Measurements from ENCODE around the gene GLYATL1B.
"Not testable (repeated sequence)": the region's sequence is repeated elsewhere in the genome, so short reads cannot be mapped to it uniquely, and the experiment has no call there.

GLYATL1B gene

DNA sequence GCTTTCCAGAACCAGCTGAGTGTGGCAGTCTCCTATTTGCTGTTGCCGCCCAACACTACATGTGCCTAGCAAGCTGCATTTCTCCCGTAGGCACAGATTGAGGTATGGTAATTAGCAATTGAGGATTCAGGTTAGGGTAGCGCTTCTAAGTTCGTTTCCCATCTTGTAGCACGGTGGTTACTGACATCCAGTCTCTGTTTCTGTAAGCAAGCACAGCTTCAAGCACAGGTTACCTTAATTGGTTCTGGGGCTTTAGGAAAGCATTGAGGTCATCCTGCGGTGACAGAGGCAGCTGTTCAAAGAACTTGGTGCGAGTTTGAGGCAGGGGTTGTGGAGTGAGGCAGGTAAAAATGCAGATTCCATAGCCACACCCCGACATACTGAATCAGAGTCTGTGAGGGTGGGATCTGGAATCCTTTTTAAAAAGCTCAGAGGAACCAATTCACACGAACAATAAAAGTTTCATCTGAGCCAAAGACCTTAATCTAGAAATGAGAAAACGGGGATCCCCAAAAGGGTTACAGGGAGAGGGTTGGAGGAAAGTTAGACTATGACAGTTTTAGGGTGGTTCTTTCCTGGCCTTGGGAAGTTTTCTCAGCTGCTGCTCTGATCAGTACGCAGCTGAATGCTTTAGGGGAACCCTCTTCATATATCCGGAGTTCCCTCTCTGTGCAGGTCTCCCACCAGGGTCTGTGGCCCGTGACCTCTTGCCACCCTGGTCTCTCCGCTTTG, 21.9 kb upstream of the GLYATL1B start:
- H2AFZ ChIP-seq (ENCODE audit: low read length, unreplicated experiment); H3K4me1 ChIP-seq (ENCODE audit: control insufficient read depth, insufficient read depth, low read length, unreplicated experiment); H3K36me3 ChIP-seq (ENCODE audit: insufficient read depth, low read length); H3K79me2 ChIP-seq (ENCODE audit: control insufficient read depth, insufficient read depth, low read length, unreplicated experiment); H3K4me3 ChIP-seq (ENCODE audit: low read depth, low read length); H3K27ac ChIP-seq (ENCODE audit: low read depth, low read length): not testable (repeated sequence)
- H3K27me3 ChIP-seq (ENCODE audit: insufficient read depth, low read length) = peaks cover 91% of the 10 kb centered on the region

DNA sequence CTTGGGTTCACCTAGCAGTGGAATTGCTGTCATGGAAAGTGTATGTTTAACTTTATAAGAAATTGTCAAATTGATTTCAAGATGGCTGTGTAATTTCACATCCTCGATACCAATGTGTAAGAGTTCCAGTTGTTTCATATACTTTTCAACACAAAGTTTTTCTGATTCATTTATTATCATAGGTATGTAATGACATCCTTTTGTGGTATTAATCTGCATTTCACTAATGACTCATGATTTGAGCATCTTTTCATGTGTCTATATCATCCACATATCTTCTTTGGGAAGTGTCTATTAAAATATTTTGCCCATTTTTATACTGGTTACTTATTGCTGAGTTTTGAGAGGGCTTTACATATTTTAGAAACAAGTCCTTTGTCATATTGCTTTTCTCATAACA, 17.0 kb upstream of the GLYATL1B start:
- Histone ChIP-seq H3K27ac (ENCODE audit: low read depth, low read length) (no peak overlapping the region), H3K27me3 (ENCODE audit: insufficient read depth, low read length) (peaks cover 91% of the 10 kb centered on the region), H3K36me3 (ENCODE audit: insufficient read depth, low read length) (no peaks in the 10 kb centered on the region), H3K4me3 (ENCODE audit: low read depth, low read length) (no peak overlapping the region), H3K79me2 (ENCODE audit: control insufficient read depth, insufficient read depth, low read length, unreplicated experiment) (no peaks in the 10 kb centered on the region), H3K4me1 (ENCODE audit: control insufficient read depth, insufficient read depth, low read length, unreplicated experiment) (no peaks in the 10 kb centered on the region), H2AFZ (ENCODE audit: low read length, unreplicated experiment) (no peak overlapping the region)

DNA sequence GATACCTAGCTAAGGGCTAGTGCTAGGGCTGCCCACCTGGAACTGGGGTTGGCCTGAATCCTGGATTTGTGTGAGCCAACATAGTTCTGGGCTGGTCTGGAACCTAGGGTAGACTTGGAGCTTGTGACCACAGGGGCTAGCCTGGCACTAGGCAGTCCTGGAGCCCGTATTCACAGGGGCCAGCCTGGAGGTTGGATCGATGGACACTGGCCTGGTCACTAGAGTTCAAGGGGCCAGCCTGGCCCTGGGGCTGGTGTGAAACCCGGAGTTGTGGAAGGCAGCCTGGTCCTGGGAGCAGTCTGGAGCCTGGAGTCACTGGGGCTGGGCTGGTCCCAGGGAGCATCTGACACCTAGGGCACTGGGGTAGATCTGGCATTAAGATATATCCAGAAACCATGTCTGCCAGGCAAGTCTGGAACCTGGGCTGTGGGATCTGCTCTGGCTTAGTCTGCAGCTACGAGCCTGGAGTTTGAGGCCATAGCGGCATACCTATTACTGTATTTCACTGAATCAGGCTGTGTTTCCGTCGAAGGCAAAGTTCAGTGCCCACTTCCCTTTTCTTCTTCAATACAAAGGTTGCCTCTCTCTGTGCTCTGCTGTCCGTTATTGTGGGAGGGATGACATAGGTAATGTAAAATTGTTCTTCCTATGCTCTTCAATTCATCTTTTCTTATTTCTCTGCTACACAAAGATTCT, 9.1 kb upstream of the GLYATL1B start:
- Histone ChIP-seq H3K4me1 (ENCODE audit: control insufficient read depth, insufficient read depth, low read length, unreplicated experiment) (no peaks in the 10 kb centered on the region), H3K36me3 (ENCODE audit: insufficient read depth, low read length) (no peaks in the 10 kb centered on the region), H3K79me2 (ENCODE audit: control insufficient read depth, insufficient read depth, low read length, unreplicated experiment) (no peaks in the 10 kb centered on the region), H3K27ac (ENCODE audit: low read depth, low read length) (no peak overlapping the region), H2AFZ (ENCODE audit: low read length, unreplicated experiment) (no peak overlapping the region), H3K4me3 (ENCODE audit: low read depth, low read length) (no peak overlapping the region), H3K27me3 (ENCODE audit: insufficient read depth, low read length) (peaks cover 82% of the 10 kb centered on the region)

DNA sequence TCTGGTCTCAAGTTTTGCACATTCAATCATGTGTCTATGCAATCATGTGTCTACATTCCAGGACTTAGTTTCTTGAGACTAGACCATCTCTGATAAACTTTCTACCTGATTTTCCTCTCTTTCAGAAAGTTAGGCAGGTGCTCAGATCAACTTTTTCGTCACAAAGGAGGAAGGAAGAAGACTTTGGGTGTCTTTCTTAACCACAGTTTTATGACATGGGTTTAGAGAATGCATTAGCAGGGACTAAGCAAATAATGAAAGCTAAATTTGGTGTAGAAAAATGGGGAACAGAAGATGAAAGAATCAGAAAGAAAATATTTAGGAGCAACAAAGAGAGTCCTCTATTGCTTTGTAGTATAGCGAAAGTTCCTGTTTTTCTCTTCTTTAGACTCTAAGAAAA, 7.7 kb upstream of the GLYATL1B start:
- Histone ChIP-seq H3K79me2 (ENCODE audit: control insufficient read depth, insufficient read depth, low read length, unreplicated experiment) (no peaks in the 10 kb centered on the region), H3K36me3 (ENCODE audit: insufficient read depth, low read length) (no peaks in the 10 kb centered on the region), H2AFZ (ENCODE audit: low read length, unreplicated experiment) (no peak overlapping the region), H3K27me3 (ENCODE audit: insufficient read depth, low read length) (peaks cover 78% of the 10 kb centered on the region), H3K4me3 (ENCODE audit: low read depth, low read length) (no peak overlapping the region), H3K4me1 (ENCODE audit: control insufficient read depth, insufficient read depth, low read length, unreplicated experiment) (no peaks in the 10 kb centered on the region), H3K27ac (ENCODE audit: low read depth, low read length) (no peak overlapping the region)

DNA sequence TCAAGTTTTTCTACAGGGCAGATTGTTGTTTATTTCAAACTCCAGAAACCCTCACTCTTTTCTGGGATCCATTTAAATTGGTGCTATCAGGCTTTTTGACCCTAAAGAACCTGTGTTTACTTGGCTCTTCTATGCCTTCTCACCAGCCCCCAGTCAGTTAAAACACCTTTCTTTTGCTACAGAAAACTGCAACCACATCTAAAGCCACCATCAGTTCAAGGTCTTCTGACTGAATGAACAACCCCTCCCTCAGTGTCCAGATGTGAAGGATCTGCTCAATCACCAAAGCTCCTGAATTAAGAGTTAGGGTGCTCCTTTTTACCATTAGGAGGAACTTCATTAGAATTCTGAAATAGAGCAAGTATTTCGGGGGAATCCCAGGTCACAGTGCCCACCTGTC, 7.0 kb upstream of the GLYATL1B start:
- no peaks in the 10 kb centered on the region for H3K4me1 ChIP-seq (ENCODE audit: control insufficient read depth, insufficient read depth, low read length, unreplicated experiment)
- no peaks in the 10 kb centered on the region for H3K36me3 ChIP-seq (ENCODE audit: insufficient read depth, low read length)
- no peaks in the 10 kb centered on the region for H3K79me2 ChIP-seq (ENCODE audit: control insufficient read depth, insufficient read depth, low read length, unreplicated experiment)
- H3K27ac ChIP-seq (ENCODE audit: low read depth, low read length) = no peak overlapping the region
- no peak overlapping the region for H2AFZ ChIP-seq (ENCODE audit: low read length, unreplicated experiment)
- H3K27me3 ChIP-seq (ENCODE audit: insufficient read depth, low read length) = peaks cover 76% of the 10 kb centered on the region
- no peak overlapping the region for H3K4me3 ChIP-seq (ENCODE audit: low read depth, low read length)

DNA sequence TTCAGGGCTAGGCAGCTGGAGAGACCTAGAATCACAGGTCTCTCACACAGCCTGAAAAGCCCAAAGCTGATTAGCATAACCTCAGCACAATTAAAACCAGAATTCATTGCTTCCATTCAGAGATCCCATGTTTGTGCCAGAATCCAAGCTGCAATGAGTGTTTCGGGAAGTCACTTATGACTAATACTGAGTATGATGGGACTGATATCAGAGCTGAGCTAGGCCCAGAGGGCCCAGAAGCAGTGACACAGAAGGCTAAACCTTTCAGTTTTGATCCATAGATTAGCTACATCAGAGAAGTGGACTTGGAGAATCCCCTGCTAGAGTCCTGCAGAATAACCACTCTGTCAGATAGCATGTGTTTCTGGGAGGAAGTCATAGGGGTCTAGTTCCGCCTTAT, 5.7 kb upstream of the GLYATL1B start:
- peaks cover 74% of the 10 kb centered on the region for H3K27me3 ChIP-seq (ENCODE audit: insufficient read depth, low read length)
- not testable (repeated sequence) for H3K4me3 ChIP-seq (ENCODE audit: low read depth, low read length); H3K36me3 ChIP-seq (ENCODE audit: insufficient read depth, low read length); H3K27ac ChIP-seq (ENCODE audit: low read depth, low read length); H2AFZ ChIP-seq (ENCODE audit: low read length, unreplicated experiment); H3K79me2 ChIP-seq (ENCODE audit: control insufficient read depth, insufficient read depth, low read length, unreplicated experiment); H3K4me1 ChIP-seq (ENCODE audit: control insufficient read depth, insufficient read depth, low read length, unreplicated experiment)

DNA sequence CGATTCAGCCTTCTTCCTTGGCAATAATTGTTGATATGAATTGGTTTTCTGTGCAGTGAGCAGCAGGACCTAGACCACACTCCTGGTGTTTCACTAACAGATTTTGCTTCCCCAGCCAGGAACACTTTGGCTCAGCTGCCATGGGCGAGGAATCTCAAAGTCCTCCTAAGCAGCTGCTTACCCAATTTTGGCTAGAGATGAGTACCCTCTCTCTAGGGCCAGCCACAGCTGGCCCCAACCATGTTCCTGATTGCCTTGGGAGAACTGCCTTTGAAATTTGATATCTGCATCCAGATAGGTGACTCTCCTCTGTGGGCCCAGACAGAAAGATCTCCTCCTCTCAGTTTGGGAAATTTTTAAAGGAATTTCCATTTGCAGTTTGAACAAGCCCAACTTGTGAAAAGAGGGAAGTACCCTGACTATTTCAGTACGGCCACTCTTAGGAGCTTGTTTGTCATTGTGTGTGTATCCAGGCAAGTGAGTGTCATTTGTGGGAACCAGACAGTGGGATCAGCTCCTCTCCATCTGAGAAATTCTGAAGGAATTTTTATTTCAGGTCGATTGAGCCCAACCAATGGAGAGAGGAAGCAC, 4.6 kb upstream of the GLYATL1B start:
- H3K79me2 ChIP-seq (ENCODE audit: control insufficient read depth, insufficient read depth, low read length, unreplicated experiment); H3K4me3 ChIP-seq (ENCODE audit: low read depth, low read length); H3K4me1 ChIP-seq (ENCODE audit: control insufficient read depth, insufficient read depth, low read length, unreplicated experiment); H3K27ac ChIP-seq (ENCODE audit: low read depth, low read length); H2AFZ ChIP-seq (ENCODE audit: low read length, unreplicated experiment); H3K36me3 ChIP-seq (ENCODE audit: insufficient read depth, low read length): not testable (repeated sequence)
- peaks cover 71% of the 10 kb centered on the region for H3K27me3 ChIP-seq (ENCODE audit: insufficient read depth, low read length)

DNA sequence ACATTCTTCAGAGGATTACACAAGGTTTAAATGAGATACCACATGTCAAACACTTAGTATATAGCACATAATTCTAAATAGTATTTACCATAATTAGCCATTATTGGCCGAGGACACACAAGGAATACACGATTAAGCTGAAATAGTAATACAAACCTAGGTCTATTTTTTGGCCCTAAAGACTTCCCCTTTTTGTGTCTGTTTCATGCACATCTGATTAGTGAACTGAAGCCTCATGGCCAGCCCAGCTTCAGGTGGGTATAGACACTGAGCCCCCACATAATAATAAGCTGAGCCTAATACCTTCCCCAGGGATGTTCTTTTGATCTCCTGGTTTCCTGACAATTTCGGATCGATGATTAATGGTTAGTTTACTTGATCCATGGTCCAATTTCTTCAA, 2.1 kb downstream of the GLYATL1B start:
- Histone ChIP-seq H3K4me1 (ENCODE audit: control insufficient read depth, insufficient read depth, low read length, unreplicated experiment) (no peaks in the 10 kb centered on the region), H3K4me3 (ENCODE audit: low read depth, low read length) (no peak overlapping the region), H3K79me2 (ENCODE audit: control insufficient read depth, insufficient read depth, low read length, unreplicated experiment) (no peaks in the 10 kb centered on the region), H3K27ac (ENCODE audit: low read depth, low read length) (no peak overlapping the region), H2AFZ (ENCODE audit: low read length, unreplicated experiment) (no peak overlapping the region), H3K27me3 (ENCODE audit: insufficient read depth, low read length) (peaks cover 74% of the 10 kb centered on the region), H3K36me3 (ENCODE audit: insufficient read depth, low read length) (no peaks in the 10 kb centered on the region)

DNA sequence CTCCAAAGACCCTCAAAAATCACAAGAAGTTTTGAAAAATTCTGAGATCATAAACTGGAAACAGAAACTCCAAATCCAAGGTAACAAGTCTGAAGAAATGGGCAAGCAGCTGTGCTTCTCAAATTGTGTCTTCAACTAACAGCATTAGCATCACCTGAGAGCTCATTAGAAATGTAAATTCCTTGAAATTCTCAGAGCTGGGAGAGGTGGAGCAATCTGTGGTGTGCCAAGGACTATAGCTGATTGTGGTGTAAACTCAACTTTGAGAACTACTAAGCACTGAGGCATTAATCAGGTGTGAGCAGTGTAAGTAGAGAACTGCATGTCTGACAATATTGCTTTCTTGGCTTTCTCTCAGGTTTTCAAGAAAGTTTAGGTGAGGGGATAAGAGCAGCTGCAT, 7.5 kb downstream of the GLYATL1B start:
- peaks cover 39% of the 10 kb centered on the region for H3K27me3 ChIP-seq (ENCODE audit: insufficient read depth, low read length)
- H3K27ac ChIP-seq (ENCODE audit: low read depth, low read length); H3K79me2 ChIP-seq (ENCODE audit: control insufficient read depth, insufficient read depth, low read length, unreplicated experiment); H2AFZ ChIP-seq (ENCODE audit: low read length, unreplicated experiment); H3K36me3 ChIP-seq (ENCODE audit: insufficient read depth, low read length); H3K4me1 ChIP-seq (ENCODE audit: control insufficient read depth, insufficient read depth, low read length, unreplicated experiment); H3K4me3 ChIP-seq (ENCODE audit: low read depth, low read length): not testable (repeated sequence)

DNA sequence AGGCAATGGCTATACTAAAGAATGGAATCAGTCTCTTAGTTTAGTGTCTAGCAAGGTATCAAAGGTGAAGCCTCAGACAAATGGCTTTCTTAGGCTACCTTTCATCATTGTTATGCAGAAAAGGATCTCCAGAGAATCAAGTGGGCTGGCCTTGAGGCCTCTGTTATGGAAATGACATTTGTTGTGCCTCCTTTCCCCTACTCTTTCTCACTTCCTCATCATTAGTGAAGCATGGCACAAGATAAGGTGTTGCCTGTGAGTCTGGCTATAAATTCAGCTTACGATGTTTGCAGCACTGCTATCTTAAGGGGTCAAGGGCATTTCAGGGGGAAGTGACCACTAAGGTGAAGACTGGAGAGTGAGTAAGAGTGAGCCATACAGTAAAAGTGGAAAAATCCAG, 9.1 kb downstream of the GLYATL1B start:
- H3K4me3 ChIP-seq (ENCODE audit: low read depth, low read length); H3K4me1 ChIP-seq (ENCODE audit: control insufficient read depth, insufficient read depth, low read length, unreplicated experiment): not testable (repeated sequence)

DNA sequence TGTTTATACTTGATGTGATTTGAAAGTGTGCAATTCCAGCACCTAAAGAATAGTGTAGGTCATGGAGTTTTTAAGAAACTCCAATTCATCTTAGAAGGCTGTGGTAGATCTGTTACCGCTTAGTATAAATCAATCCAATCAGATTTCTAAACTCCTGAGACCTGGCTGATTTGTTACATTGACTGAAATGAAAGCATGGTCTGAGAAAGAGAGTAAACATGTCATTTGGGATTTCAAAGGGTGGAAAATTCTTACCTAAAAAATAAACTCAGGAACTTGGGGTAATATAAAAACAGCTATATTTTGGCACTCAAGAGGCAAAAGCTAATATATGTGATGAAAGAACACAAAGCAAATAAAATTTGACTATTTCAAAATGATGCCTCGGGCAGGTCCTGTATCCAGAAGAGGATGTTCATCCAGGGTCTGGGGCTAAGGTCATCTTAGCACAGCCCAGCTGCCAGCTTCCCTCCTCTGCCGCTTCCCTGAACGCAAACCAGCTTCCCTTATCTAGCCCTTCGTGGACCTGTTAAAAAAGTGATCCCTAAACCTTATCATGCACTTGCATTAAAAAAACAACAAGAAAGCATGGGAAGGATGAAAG, 10.0 kb downstream of the GLYATL1B start:
- not testable (repeated sequence) for H3K27ac ChIP-seq (ENCODE audit: low read depth, low read length); H3K36me3 ChIP-seq (ENCODE audit: insufficient read depth, low read length); H3K4me3 ChIP-seq (ENCODE audit: low read depth, low read length); H2AFZ ChIP-seq (ENCODE audit: low read length, unreplicated experiment); H3K79me2 ChIP-seq (ENCODE audit: control insufficient read depth, insufficient read depth, low read length, unreplicated experiment); H3K4me1 ChIP-seq (ENCODE audit: control insufficient read depth, insufficient read depth, low read length, unreplicated experiment)
- peaks cover 34% of the 10 kb centered on the region for H3K27me3 ChIP-seq (ENCODE audit: insufficient read depth, low read length)

More for the DNA sequence above, 9.1 kb downstream of the GLYATL1B start:
- H3K79me2 ChIP-seq (ENCODE audit: control insufficient read depth, insufficient read depth, low read length, unreplicated experiment); H3K27ac ChIP-seq (ENCODE audit: low read depth, low read length); H3K36me3 ChIP-seq (ENCODE audit: insufficient read depth, low read length); H2AFZ ChIP-seq (ENCODE audit: low read length, unreplicated experiment): not testable (repeated sequence)
- H3K27me3 ChIP-seq (ENCODE audit: insufficient read depth, low read length) = peaks cover 33% of the 10 kb centered on the region
